Retina (tissue), 1 donor: Measurements from ENCODE around the gene ERVV-1.
"Not testable (repeated sequence)": the region's sequence is repeated elsewhere in the genome, so short reads cannot be mapped to it uniquely, and the experiment has no call there.

Experiments
- DNase-seq: peaks from one replicate; pipeline ENCODE4 v3.0.0-alpha.2; 2016

The ERVV-1 gene

GRCh38 chr19:53013621-53014020 is at the start of gene ERVV-1:
ERVV-1 (plus strand) TSS chr19:53013921; CDS start chr19:53014091, 170 bp downstream.
- DNase-seq, result no peak

DNA sequence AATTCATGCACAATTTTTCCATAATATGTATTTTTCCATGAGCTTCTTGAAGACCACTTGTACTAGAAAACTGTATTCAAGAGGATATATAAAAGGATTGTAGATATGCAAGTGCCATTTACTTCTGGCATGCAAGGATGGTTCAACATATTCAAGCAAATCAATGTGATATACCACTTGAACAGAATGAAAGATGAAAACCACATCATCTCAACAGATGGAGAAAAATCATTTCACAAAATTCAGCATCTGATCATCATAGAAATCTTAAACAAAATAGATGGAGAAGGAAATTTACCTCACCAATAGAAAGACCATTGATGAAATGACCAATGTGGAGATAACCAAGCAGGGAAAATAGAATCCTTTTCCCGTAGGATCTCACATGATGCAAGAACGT is 45.9 kb upstream of the ERVV-1 start:
- DNase-seq, result no peak

- no peak for DNase-seq
Observed at GRCh38 chr19:52981329-52981728, 32.4 kb upstream of the ERVV-1 start.

DNA sequence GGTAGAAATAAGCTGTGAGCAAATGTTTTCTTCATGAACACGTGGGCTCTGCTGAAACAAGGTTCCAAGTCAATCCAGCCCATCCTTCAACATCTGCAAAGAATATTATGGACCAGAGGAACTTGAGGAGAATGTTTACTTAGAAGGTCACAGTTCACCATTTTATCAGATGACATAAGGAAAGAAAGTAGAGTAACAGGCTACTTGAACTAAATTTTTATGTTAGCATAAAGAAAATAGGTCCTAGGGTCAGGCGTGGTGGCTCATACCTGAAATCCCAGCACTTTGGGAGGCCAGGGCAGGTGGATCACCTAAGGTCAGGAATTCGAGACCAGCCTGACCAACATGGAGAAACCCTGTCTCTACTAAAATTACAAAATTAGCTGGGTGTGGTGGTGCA is 30.6 kb upstream of the ERVV-1 start:
- not testable (repeated sequence) for DNase-seq

- DNase-seq, result no peak
Observed at GRCh38 chr19:52987221-52987620, 26.5 kb upstream of the ERVV-1 start.

- no peak for DNase-seq
Observed at GRCh38 chr19:52988506-52988905, 25.2 kb upstream of the ERVV-1 start.

DNA sequence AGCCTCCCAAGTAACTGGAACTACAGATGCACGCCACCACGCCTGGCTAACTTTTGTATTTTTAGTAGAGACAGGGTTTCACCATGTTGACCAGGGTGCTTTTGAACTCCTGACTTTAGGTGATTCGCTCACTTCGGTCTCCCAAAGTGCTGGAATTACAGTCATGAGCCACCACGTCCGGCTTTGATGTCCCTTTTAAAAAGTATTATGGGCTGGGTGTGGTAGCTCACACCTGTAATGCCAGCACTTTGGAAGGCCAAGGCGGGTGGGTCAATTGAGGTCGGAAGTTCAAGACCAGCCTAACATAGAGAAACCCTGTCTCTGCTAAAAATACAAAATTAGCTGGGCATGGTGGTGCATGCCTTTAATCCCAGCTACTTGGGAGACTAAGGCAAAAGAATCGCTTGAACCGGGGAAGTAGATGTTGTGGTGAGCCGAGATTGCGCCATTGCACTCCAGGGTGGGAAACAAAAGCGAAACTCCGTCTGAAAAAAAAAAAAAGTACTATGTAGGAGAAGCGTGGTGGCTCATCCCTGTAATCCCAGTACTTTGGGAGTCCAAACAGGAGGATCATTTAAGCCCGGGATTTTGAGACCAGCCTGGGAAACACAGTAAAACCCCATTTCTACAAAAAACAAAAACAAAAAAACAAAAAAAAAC is 22.8 kb upstream of the ERVV-1 start:
- no peak for DNase-seq

DNA sequence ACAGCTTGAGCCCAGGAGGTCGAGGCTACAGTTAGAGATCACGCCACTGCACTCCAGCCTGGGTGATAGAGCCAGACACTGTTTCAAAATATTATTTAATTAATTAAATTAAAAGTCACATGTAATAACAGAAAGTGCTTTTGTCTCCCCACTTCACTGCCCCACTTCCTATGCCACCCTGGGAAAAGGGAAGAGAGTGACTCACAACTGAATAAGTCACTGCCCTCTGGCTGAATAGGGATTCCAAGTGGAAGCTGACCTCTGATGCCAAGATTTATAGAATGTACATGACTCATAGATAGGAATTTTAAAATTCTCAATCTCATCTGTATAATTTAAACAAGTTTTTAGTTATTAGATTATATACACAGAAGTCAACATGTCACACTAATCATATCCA is 22.2 kb upstream of the ERVV-1 start:
- no peak for DNase-seq

- DNase-seq, result peak; percentile 48
Observed at GRCh38 chr19:52992109-52993004, 21.4 kb upstream of the ERVV-1 start.

GRCh38 chr19:52993342-52994178 is 20.2 kb upstream of the ERVV-1 start:
- peak; percentile 84 for DNase-seq

DNA sequence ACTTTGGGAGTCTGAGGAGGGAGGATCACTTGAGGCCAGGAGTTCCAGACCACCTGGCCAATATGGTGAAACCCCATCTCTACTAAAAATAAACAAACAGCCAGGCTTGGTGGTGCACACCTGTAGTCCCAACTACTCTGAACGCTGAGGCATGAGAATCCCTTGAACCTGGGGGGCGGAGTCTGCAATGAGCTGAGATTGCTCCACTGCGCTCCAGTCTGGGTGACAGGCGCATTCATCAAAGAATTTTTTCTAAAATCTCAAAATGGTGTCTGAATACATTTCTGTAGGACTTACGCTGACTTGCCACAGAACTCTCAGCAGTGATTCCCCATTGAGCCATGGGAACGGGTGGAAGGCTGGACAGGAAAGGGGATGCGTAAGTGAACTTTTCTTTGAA is 18.0 kb upstream of the ERVV-1 start:
- no peak for DNase-seq

DNA sequence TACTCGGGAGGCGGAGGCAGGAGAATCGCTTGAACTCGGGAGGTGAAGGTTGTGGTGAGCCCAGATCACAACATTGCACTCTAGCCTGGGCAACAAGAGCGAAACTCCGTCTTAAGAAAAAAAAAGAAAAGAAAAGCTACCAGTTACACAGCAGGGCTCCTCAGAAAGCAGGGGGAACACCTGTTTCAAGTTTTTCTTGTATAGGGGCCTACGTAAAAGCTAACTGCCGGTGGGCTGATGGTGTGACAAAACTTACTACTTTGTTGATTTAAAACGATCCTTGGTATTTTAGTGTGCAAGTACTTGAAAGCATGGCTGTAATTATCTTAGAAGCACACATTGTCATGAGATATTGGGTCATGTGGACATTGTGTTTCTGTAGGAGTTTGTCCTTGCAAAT is 15.7 kb upstream of the ERVV-1 start:
- DNase-seq, result no peak

DNA sequence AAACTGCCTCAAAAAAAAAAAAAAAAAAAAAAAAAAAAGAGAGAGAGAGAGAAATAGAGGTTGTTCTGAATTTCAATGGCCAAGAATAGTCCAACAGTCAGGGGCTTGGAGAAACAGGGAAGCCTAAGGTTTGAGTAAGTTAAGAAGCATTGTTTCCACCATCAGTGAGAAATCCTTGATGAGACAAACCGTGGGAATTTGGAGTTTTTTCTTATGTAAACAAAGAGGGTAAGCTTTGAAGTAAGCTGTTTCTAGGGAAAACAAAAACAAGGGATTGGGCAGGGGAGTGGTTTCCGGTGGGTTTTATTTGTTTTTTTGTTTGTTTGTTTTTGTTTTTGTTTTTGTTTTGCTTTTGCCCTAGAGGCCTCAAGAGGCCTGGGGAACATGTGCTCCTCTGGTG is 11.2 kb upstream of the ERVV-1 start:
- DNase-seq, result no peak

DNA sequence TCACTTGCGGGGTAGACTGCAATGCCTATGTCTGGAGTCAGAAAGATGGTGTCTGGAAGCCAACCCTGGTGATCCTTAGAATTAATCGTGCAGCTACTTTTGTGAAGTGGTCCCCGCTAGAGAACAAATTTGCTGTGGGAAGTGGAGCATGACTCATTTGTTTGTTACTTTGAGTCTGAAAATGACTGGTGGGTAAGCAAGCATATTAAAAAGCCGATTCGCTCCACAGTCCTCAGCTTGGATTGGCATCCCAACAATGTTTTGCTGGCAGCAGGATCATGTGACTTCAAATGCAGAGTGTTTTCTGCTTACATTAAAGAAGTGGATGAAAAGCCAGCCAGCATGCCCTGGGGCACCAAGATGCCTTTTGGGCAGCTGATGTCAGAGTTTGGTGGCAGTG is 9.5 kb upstream of the ERVV-1 start:
- DNase-seq, result no peak

GRCh38 chr19:53007200-53007599 is 6.5 kb upstream of the ERVV-1 start:
- DNase-seq, result no peak

DNA sequence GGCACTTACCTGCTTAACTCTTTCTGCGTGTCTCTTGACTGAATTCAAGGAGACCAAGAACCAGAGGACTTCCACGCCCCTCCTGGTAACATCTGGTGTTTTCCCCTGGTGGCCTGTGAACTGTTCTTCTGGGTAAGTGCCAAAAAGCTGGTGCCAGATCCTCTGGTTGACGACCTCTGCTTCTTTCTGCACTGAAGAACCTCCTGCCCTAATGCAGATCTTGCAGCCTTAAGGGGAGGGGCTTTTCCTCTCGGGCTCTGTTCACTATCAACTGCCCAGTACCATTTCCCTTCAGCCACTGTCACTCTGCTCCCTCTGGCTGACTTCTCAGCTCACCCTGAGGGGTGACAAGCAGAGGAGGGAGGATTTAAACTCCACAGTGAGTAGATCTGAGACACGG is 6.1 kb upstream of the ERVV-1 start:
- DNase-seq, result no peak

- no peak for DNase-seq
Observed at GRCh38 chr19:53008061-53008778, 5.5 kb upstream of the ERVV-1 start.

DNA sequence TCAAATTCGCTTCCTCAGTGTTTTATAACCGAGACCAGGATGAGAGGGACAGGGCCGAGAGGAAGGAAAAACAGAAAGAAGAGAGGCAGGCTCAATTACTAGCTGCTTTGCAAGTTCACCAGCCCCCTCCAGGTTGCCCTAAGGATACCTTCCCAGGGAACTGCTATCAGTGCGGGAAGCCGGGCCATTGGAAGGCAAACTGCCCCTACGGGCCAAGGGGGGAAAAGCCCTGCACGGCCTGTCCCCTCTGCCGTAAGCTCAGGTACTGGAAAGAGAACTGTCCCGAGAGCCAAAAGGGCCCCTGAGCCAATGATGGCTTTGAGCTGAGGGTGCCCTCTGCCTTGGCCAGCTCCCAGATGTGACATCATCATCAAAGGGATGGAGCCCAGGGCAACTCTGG is 3.2 kb upstream of the ERVV-1 start:
- DNase-seq, result no peak

GRCh38 chr19:53012006-53012405 is 1.7 kb upstream of the ERVV-1 start:
- no peak for DNase-seq

DNA sequence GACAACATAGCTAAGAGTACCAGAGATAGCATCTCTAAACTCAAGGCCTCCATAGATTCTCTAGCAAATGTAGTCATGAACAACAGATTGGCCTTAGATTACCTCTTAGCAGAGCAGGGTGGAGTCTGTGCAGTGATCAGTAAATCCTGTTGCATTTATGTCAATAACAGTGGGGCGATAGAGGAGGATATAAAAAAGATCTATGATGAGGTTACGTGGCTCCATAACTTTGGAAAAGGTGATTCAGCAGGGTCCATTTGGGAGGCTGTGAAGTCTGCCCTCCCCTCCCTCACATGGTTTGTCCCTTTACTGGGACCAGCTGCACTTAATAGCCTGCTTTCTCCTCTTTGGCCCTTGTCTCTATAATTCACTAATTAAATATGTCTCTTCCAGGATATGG is 1.4 kb downstream of the ERVV-1 start:
- DNase-seq, result no peak

DNA sequence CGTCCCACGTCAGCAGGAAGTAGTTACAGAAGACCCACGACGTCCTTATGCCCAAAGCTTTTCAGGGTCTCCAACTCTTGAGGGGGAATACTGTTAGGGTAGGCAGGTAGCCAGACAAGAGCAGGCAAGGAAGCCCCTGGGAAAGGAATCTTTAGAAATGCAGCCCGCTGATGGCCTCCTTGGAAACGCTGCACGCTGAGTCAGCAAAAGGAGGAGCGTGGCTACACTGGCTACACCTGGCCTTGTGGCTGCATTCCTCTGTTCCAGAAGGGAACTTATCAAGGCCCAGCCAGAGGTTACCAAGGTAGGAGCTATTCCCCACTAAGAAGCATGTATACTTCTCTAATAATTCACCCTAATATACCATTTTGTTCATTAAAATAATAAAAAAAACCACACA is 2.0 kb downstream of the ERVV-1 start:
- DNase-seq, result no peak

GRCh38 chr19:53019684-53020083 is 6.0 kb downstream of the ERVV-1 start:
- DNase-seq, result no peak

GRCh38 chr19:53028306-53028705 is 14.6 kb downstream of the ERVV-1 start:
- DNase-seq, result not testable (repeated sequence)
